K562 (cell line): ENCODE data around the gene AMFR. TPM values are rescaled to one million over a fixed set of nuclear protein-coding genes. Genes with fewer than 3 reads are reported as not detected.

ENCODE experiments used
- E2F3 ChIP-seq: fragments of 250-450 bp; sonication (Bioruptor Pico); IDR thresholded peaks from 2 replicates; pipeline ENCODE4 v1.4.0; 2020; ENCODE audit warnings: mild to moderate bottlenecking
- ERF ChIP-seq: fragments of 450-650 bp; formaldehyde crosslinking; IDR thresholded peaks from 2 replicates; pipeline ENCODE4 v1.4.0; 2020; ENCODE audit warnings: mild to moderate bottlenecking, mixed read lengths
- FOXM1 ChIP-seq, 2 experiments: fragments of 450-650 bp in 1 of 2; sonication (generic) in 1 of 2; formaldehyde crosslinking in 1 of 2; IDR thresholded peaks; 2 replicates each; pipeline versions ENCODE4 v1.6.1 to v1.9.0; 2017 to 2022; ENCODE audit warnings: low read depth in 2 of 2, mild to moderate bottlenecking in 2 of 2, missing genetic modification reagents in 1 of 2, moderate library complexity in 1 of 2
- HDAC1 ChIP-seq, 2 experiments: fragments of 450-650 bp; IDR thresholded peaks; 2 replicates each; pipeline ENCODE4 v1.6.1; 2016 to 2017; ENCODE audit warnings: inconsistent platforms in 1 of 2, mild to moderate bottlenecking in 1 of 2, moderate library complexity in 1 of 2
- HNRNPLL ChIP-seq: fragments of 200-400 bp; formaldehyde crosslinking; IDR thresholded peaks from 2 replicates; pipeline ENCODE4 v1.6.1; 2017; ENCODE audit warnings: low read length, low read depth, mild to moderate bottlenecking; ENCODE audit not compliant: poor library complexity, severe bottlenecking
- HOXB6 ChIP-seq: fragments of 250-450 bp; sonication (Bioruptor Pico); IDR thresholded peaks from 2 replicates; pipeline ENCODE4 v1.5.1; 2022; ENCODE audit warnings: mild to moderate bottlenecking, borderline replicate concordance
- KDM5B ChIP-seq: fragments of 200-600 bp; sonication (generic); IDR thresholded peaks from 2 replicates; pipeline ENCODE4 v1.6.1; 2012; ENCODE audit warnings: low read depth, mild to moderate bottlenecking, moderate library complexity, low read length, control low read depth, inconsistent platforms; ENCODE audit not compliant: insufficient replicate concordance
- KLF13 ChIP-seq: fragments of 450-650 bp; IDR thresholded peaks from 2 replicates; pipeline ENCODE4 v1.6.1; 2016; ENCODE audit warnings: missing genetic modification characterization, low read depth, mild to moderate bottlenecking, missing compliant biosample characterization, moderate library complexity, borderline replicate concordance
- MITF ChIP-seq: IDR thresholded peaks from 2 replicates; pipeline ENCODE4 v1.6.1; 2014; ENCODE audit warnings: antibody characterized with exemption
- NBN ChIP-seq: fragments of 450-650 bp; IDR thresholded peaks from 2 replicates; pipeline ENCODE4 v1.6.1; 2016; ENCODE audit warnings: low read depth, mild to moderate bottlenecking
- NR3C1 ChIP-seq: sonication (generic); formaldehyde crosslinking; IDR thresholded peaks from 2 replicates; pipeline ENCODE4 v1.8.1; 2022; ENCODE audit warnings: missing genetic modification reagents
- SIRT6 ChIP-seq: IDR thresholded peaks from one replicate; pipeline ENCODE4 v1.6.1; 2012; ENCODE audit warnings: low read depth, mild to moderate bottlenecking, control low read depth, inconsistent platforms, low read length, moderate library complexity
- TCF15 ChIP-seq: fragments of 250-450 bp; sonication (Bioruptor Pico); IDR thresholded peaks from 2 replicates; pipeline ENCODE4 v1.8.0; 2022; ENCODE audit warnings: moderate library complexity, mild to moderate bottlenecking, inconsistent platforms
- THAP12 ChIP-seq: fragments of 250-450 bp; sonication (Bioruptor Pico); IDR thresholded peaks from 2 replicates; pipeline ENCODE4 v1.9.0; 2021; ENCODE audit warnings: mild to moderate bottlenecking, inconsistent platforms
- ZBTB17 ChIP-seq: fragments of 450-650 bp; formaldehyde crosslinking; IDR thresholded peaks from 2 replicates; pipeline ENCODE4 v1.4.0; 2020; ENCODE audit warnings: mild to moderate bottlenecking
- ZBTB34 ChIP-seq: fragments of 250-450 bp; sonication (Bioruptor Pico); IDR thresholded peaks from 2 replicates; pipeline ENCODE4 v1.8.0; 2021; ENCODE audit warnings: mild to moderate bottlenecking, moderate library complexity
- ZC3H4 ChIP-seq: sonication (generic); formaldehyde crosslinking; IDR thresholded peaks from 2 replicates; pipeline ENCODE4 v1.9.0; 2021; ENCODE audit warnings: missing genetic modification reagents, borderline replicate concordance
- ZSCAN29 ChIP-seq: fragments of 450-650 bp; IDR thresholded peaks from 2 replicates; pipeline ENCODE4 v1.6.1; 2017
- polyA plus RNA-seq, 8 experiments: library from polyadenylated mRNA; depleted of rRNA in 4 of 8; stranded (reverse) in 5 of 8; unstranded in 3 of 8; fragments of >200 nt; fragmentation: Nextera tagmentation in 2 of 8; fragmentation: Illumina TruSeq in 1 of 8; extraction: Ambion mirVana in 2 of 8; extraction: Trizol in 1 of 8; gene quantifications; 2 replicates each; pipeline versions ENCODE4 v1.2.1 to v1.2.3, GENCODE V29; 2011 to 2014; ENCODE audit warnings: inconsistent platforms in 1 of 8, missing spikeins in 1 of 8
- total RNA-seq, 7 experiments: library from RNA; depleted of rRNA in 6 of 7; stranded (reverse); fragments of >200 nt in 6 of 7; fragmentation: Illumina TruSeq in 2 of 7; extraction: Trizol in 2 of 7; gene quantifications; 2 replicates each; pipeline versions ENCODE4 v1.2.1 to v1.2.3, GENCODE V29; 2011 to 2021; ENCODE audit warnings: low replicate concordance in 1 of 7

AMFR gene
- total and polyA plus RNA-seq, 9 of the 15 experiments (the other 6 are each of a cell fraction or from before 2014, with no cell fraction given), result 15.6 to 113 (median 58.4) TPM

- no peak for TF ChIP-seq ZBTB34 (CRISPR knock-in tag)
- TF ChIP-seq NR3C1 (CRISPR knock-in tag), result no peak
- TF ChIP-seq FOXM1 (IDR thresholded peaks at IDR 0.05; ENCODE audit: low read depth), result 0 out of 2 replicates have a peak, but pooled peaks have one; percentile 23
- no peak for TF ChIP-seq FOXM1 (CRISPR knock-in tag; IDR thresholded peaks at IDR 0.05; ENCODE audit: low read depth)
- peak; percentile 61 for TF ChIP-seq KDM5B
- no peak for TF ChIP-seq HOXB6
- no peak for TF ChIP-seq ZC3H4
- no peak for TF ChIP-seq SIRT6
- 0 out of 2 replicates have a peak, but pooled peaks have one; percentile 6 for TF ChIP-seq THAP12 (CRISPR knock-in tag)
- 0 out of 2 replicates have a peak, but pooled peaks have one; percentile 26 for TF ChIP-seq ZSCAN29
- TF ChIP-seq E2F3 (CRISPR knock-in tag), result no peak
- TF ChIP-seq MITF, result no peak; the same call in 1 of the 2 replicates
- TF ChIP-seq HNRNPLL, result peak; percentile 39
- 0 out of 2 replicates have a peak, but pooled peaks have one; percentile 45 for TF ChIP-seq ERF (CRISPR knock-in tag)
- TF ChIP-seq KLF13 (tag), result no peak
- TF ChIP-seq NBN, result no peak
- no peak for TF ChIP-seq TCF15
- peak in 1 of 2 experiments; percentile 96; a peak in 2 of 4 replicates for TF ChIP-seq HDAC1 (IDR thresholded peaks at IDR 0.05)
- TF ChIP-seq ZBTB17 (CRISPR knock-in tag), result 0 out of 2 replicates have a peak, but pooled peaks have one; percentile 58
Observed at GRCh38 chr16:56450986-56451752, 25.8 kb upstream of the AMFR start, which contains the start of the genes NUDT21 and OGFOD1 (continued).
